ENCODE data around the gene KIF6.

GRCh38 chr6:39615622-39616021 is 109.6 kb downstream of the KIF6 start:
- TF ChIP-seq CTCF (IDR thresholded peaks at IDR 0.05; ENCODE audit: insufficient read depth, low read length, poor library complexity, severe bottlenecking): no peak
- TF ChIP-seq EZH2phosphoT487 (conservative IDR thresholded peaks at IDR 0.05; ENCODE audit: low read length): no peak
